Astrocyte of the cerebellum (primary cell): Measurements from ENCODE around the gene ZFYVE21.

Experiments used
- DNase-seq: peaks from one replicate; pipeline ENCODE4 v3.0.0-alpha.2; 2011; ENCODE audit warnings: low read depth
- H3K4me3 ChIP-seq: 2 replicates; pipeline ENCODE4 v1.5.1; 2011; ENCODE audit warnings: mild to moderate bottlenecking, low read depth, low read length, moderate library complexity
- CTCF ChIP-seq: IDR thresholded peaks from 2 replicates; pipeline ENCODE4 v1.5.1; 2012; ENCODE audit warnings: low read length, low read depth, moderate library complexity, mild to moderate bottlenecking; ENCODE audit errors: missing control alignments
- in situ Hi-C: cut with HindIII; loops from 2 replicates; pipeline ENCODE4 v1.10.0; 2017; ENCODE audit warnings: low sequenced_read_pairs

Gene ZFYVE21

DNA sequence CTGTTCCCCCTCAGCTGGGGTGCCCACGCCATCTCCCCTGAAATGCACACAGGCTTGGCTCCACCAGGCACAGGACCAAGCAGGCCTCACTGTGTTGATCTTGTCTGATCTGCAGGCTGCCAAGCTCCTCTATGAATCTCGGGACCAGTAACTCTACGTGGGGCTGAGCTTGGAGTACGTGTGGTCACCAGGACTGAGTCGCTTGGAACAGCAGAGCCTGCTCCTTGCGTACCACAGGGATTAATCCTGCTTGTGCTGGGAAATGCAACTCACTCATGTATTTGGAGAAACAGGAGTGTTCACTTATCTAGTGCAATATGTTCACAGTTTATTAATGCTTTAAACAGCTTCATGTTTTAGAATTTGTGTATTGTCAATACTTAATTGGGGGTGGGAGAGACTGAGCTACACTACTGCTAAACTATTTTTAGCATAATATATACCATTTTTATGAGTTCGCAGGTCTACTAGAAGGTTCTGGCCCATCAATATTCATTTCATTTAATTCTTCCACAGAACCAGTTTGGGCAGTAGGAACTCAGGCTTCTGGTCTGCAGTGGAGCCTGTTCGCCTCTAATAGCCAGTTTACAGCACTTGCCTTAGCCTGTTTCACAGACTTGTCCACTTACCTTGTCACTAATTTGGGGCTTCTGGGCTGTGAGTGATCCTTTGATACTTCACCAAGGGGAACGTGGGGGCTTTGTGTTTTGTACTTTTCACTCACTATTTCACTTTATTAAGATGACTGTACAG is 17.4 kb downstream of the ZFYVE21 start:
- no peak overlapping the region for H3K4me3 ChIP-seq
- in situ Hi-C loops, result no loop called here
- no peak for TF ChIP-seq CTCF
- DNase-seq, result no peak

DNA sequence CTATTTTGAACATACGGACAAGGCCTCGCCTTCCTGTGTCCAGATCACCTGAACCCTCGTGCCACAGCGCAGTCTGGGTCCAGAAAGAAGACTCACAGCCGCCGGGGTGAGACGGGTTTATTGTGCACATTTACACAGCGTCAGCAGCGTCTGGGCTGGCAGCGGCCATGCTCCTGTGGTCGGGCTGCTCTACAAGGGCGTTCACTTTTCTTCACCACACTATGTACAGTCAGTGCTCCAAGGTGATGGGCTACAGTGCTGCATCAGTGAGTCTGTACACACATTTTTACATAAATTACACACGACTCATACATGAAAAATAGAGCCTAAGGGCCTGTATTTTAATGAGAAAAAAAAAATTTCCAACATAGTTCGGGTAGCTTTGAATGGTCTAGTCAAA is 18.0 kb downstream of the ZFYVE21 start:
- H3K4me3 ChIP-seq, result no peak overlapping the region
- in situ Hi-C loops, result no loop called here
- peak; percentile 42 for DNase-seq
- TF ChIP-seq CTCF, result no peak

DNA sequence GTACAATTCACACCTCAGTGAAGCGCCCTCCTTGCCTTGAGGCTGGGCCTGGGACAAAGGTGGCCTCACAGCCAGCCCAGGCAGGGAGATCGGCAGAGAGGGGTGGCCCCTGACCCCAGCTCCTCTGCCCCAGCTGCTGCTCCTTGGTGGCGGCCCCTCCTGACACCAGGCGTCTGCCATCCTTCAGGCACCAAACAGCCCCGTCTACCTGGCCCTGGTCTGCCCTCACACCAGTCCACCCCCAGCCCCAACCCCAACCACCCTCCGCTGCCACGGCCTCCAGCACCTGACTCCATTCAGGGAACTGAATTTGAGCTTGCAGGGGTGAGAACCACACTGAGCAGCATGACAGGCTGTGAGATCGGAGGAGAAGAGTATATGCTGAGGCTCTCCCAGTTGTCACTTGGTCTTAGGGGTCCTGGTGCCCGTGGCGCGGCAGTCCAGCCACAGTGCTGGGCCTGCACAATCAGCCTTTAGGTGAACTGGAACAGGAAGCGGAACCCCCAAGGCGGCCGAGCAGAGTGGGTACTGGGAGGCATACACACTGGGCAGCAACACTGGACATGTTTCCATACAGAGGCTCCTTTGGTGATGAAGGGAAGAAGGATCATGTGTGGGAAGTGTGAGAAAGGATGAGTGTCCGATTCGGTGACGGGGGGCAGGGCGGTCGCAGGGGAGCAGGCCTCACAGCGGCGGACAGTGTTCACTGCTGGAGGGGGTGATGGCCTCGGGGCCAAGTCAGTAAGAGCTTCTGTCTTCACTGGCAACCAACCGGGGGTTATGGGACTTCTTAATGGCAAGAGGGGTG is 18.7 kb downstream of the ZFYVE21 start:
- no peak for TF ChIP-seq CTCF
- no peak for DNase-seq
- in situ Hi-C loops, result no loop called here

GRCh38 chr14:103735022-103735421 is 19.4 kb downstream of the ZFYVE21 start:
- no peak overlapping the region for H3K4me3 ChIP-seq
- DNase-seq, result no peak
- TF ChIP-seq CTCF, result no peak
- in situ Hi-C loops, result no loop called here

More for the DNA sequence above, 18.7 kb downstream of the ZFYVE21 start:
- H3K4me3 ChIP-seq, result no peak overlapping the region

GRCh38 chr14:103735439-103735814 is 19.8 kb downstream of the ZFYVE21 start:
- no peak overlapping the region for H3K4me3 ChIP-seq
- no peak for DNase-seq
- in situ Hi-C loops, result no loop called here
- TF ChIP-seq CTCF, result peak; percentile 19

DNA sequence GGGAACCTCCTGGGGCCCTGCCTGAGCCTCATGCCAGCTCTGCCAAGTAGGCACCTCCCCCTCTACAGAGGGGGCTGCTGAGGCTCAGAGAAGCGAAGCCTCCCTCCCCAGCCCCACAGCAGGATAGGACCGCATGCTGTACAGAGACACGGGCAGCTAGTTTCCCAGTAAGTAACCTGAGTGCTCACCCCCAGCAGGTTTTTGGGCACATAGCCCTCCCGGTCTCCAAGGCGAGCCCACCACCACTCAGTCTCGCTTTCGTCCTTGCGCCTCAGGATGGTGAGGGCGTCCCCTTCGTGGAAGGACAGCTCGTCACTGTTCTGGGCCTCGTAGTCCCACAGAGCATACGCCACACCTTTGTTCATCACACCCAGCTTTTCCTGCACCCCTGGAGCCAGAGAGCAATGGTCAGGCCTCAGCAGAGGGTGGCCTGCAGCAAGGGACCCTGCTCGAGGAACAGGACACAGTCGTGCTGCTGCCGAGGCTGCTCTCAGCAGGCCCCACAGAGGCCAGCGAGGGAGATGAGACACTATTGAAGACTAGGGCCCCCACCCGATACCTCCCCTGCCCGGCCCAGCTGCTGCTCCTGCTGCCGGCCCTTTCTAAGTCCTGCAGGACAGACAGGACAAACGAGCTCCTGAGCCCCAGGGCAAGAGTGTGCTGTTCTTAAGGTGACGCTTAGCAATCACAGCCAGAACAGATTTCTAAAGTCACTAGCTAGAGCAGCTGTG is 20.4 kb downstream of the ZFYVE21 start:
- H3K4me3 ChIP-seq, result no peak overlapping the region
- in situ Hi-C loops, result no loop called here
- no peak for DNase-seq
- no peak for TF ChIP-seq CTCF
